NCI-H524 treated with DMSO at 0.1 percent for 48 hours (cell line): ENCODE results near the gene CDC42EP3.

Experiments used
- DNase-seq: peaks from one replicate; lab custom pipeline; 2025; lab: John Stamatoyannopoulos, UW

Gene CDC42EP3

GRCh38 chr2:37636381-37637066, 34.9 kb downstream of the CDC42EP3 start:
- no peak for DNase-seq

- DNase-seq, result no peak
Observed at GRCh38 chr2:37635504-37636380, 35.7 kb downstream of the CDC42EP3 start.

- DNase-seq, result no peak
Observed at GRCh38 chr2:37634914-37635503, 36.4 kb downstream of the CDC42EP3 start.

GRCh38 chr2:37633845-37634244, 37.6 kb downstream of the CDC42EP3 start:
- DNase-seq, result no peak

- no peak for DNase-seq
Observed at GRCh38 chr2:37633234-37633633, 38.2 kb downstream of the CDC42EP3 start.

DNA sequence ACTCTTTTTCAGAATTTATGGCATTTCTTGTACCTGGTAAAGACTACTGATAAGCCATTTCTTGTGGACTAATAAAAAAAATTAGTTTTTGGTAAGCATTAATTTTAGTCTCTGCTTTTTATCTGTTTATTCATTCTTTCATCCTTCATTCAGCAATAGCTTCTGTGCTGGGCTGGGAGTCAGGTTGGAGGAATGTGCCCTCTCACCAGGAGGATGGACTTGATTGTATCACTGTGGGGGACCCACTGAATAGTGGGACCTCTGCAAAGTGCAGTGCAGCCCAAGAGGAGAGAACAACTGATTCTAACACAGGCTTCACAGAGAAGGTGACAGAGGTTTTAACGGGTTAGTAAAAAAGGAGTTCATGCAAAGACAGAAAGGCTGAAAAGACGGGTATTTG, 39.1 kb downstream of the CDC42EP3 start:
- DNase-seq, result no peak

DNA sequence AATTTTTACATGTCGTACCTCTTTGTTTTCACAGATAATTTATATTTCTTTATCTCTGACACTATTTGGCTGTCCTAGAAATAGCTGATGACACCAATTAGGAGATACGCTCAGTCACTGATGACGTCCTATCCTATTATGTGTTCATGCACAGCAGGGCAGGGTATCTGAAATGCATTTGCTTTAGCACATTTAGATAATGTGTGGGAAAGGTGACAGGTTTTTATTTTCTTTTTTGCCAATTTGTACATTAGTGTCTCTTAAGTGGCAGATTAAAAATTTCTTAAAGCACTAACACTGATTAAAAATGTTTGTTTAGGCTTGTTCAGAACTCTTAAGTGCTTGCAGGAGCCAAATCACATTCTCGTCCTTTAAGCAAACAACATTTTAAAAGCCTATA, 39.7 kb downstream of the CDC42EP3 start:
- DNase-seq, result no peak

- no peak for DNase-seq
Observed at GRCh38 chr2:37631292-37631691, 40.1 kb downstream of the CDC42EP3 start.

DNA sequence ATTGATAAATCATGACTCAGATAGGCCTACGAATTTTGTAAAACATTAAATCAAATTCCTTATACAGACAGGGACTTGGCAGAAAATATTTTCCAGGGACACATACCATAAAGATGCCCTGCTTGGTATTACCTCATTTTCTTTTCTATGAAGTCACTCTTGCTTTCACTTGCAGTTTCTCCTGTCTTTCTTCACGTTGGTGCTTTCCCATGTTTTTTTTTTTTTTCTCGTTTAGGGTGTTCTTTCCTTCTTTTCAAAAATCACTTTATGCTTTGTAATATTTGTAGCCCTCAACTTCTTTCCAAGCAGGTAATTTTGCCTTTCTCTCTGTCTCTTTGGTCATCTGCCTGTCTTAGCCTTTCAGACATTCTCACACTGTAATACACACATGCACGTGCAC, 40.7 kb downstream of the CDC42EP3 start:
- no peak for DNase-seq

DNA sequence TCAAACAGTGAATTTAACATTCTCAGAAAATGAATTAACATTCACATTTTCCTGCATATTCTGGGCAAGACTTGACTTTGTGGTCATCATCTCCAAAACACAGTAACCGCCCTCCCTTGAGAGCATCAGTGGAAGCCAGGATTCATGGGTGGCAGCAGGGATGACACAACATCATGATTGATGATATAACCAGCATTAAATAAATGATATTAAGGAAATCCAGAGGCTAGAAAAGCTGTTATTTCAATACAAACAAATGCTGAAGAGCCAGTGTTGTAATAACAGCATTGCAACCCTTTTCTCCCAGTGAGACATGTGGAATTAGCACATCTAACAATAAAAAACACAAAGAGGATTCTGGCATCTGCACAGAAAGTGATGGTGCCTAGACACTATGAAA, 41.1 kb downstream of the CDC42EP3 start:
- no peak for DNase-seq

- no peak for DNase-seq
Observed at GRCh38 chr2:37629529-37629928, 41.9 kb downstream of the CDC42EP3 start.

DNA sequence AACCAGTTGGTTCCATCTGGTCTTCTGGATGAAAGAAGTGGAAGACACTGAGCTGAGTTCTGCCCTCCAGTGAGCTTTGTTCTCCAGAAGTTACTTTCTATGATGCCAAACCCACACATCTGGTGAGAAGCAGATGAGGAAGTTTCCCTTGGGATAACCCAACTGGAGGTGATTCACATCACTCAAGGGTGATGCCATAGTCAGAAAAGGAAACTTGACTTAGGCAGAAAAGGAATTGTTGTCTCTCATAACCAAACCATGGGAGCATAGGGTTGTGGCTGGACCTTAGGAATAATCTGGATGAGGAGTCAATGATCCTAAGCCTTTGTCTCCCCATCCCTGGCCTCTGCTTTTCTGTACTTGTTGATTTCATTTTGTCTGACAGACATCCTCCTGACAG, 43.7 kb downstream of the CDC42EP3 start:
- no peak for DNase-seq

DNA sequence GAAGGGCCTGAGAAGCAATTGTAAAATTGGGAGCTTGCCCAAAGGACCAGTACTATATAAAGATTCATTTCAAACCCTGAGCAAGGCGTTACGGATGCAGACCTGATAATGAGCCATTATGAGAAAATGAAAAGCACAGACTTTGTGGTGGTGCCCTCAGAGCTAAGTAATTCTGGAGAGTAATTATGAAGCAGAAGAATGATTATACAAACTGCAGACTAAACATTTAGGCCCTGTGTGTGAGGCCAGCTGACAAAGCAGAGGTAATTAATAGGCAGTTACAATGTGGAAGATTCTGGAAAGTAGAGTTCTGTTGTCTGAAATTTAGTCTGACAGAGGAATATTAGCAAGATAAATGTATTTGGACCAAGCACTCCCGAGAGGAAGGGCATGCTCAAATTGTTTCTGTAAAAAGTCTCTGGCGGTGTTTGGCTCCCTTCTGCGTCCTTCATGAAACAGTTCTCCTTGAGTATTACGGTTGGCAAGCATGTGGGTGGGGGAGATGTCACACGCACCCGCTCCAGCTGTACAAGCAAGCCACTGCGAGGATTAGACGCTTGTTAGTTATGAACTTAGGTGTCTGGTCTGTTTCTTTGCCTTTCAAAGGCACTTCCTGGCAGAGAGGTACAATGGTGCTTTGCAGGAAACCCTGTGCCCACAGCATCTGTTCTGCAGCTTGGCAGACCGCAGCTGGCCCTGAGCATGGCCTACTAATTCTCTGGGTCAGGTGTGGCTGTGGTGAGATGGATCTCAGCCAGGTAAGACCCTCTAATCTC, 45.5 kb downstream of the CDC42EP3 start:
- no peak for DNase-seq

- DNase-seq, result no peak
Observed at GRCh38 chr2:37625156-37625555, 46.3 kb downstream of the CDC42EP3 start.

DNA sequence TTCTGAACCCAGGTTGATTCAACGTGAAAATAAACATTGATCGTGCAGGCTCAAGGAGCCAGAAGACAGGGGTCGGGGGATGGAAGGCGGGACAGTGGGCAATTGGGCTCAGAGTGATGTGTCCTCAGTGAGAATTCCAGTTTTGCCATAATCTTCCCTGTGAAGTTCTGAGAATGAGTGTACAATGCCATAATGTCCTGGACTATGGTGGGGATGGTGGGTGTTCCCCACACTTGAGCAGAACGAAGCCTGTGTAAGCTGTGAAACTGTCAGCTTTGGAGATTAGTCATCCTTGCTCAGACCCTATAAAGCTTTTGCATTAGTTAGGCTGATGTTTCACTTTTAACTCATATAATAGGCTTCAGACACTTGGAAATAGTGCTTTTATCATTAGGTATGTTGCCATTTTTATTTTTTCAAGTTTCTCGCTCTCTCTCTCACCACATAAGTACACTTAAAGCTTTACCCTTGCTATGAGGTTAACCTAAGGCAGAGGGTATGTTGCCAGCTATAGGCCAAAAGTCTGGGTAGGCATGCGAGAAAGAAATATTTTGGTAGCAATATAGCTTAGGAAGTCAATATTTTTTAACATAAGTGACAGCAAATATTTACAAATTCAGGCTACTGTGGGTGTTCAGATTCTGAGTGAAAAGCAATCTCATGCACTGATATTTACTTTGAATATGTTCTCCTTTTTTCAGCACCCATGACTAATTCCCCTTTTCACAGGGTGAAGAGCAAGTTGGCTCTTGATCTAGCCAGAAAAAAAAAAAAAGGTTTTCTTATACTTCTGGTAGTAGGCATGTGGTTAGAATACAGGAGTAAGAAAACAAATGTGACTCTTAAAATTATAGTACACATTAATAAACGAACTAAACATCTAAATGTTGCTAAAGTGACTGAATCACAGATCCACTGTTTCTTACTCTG, 47.2 kb downstream of the CDC42EP3 start:
- DNase-seq, result no peak

- DNase-seq, result no peak
Observed at GRCh38 chr2:37623406-37623805, 48.0 kb downstream of the CDC42EP3 start.

- no peak for DNase-seq
Observed at GRCh38 chr2:37622450-37623100, 48.9 kb downstream of the CDC42EP3 start.

DNA sequence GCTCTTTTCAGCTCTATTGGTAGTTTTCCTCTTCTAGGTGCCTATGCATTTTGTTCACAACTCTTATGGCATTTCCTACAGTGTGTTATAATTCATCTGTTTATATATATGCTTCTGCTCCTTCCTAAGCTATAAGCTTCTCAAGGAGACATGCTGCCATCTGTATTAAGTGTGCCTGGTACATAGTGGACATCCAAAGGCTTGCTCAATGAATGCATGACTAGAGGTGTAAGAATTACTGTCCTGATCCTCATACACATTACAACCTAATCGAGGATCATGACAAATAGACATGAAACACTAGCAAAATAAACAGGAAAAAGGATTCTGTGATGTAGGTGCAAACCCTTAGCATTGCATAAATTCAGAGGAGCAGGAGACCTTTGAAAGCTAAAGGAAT, 50.2 kb downstream of the CDC42EP3 start:
- DNase-seq, result no peak

- DNase-seq, result no peak
Observed at GRCh38 chr2:37619959-37620300, 51.5 kb downstream of the CDC42EP3 start.

- DNase-seq, result no peak
Observed at GRCh38 chr2:37619230-37619958, 52.0 kb downstream of the CDC42EP3 start.
